ENCODE data around the gene MREG. TPM values are rescaled to one million over a fixed set of nuclear protein-coding genes. Genes with fewer than 3 reads are reported as not detected.
"Not testable (repeated sequence)": the region's sequence is repeated elsewhere in the genome, so short reads cannot be mapped to it uniquely, and the experiment has no call there.

Gene MREG
- total RNA-seq, 1 donor from 2014 or later: 11.9 TPM

- H3K27me3 Mint-ChIP-seq (ENCODE audit: low read depth): no peaks in the 10 kb centered on the region
- H3K4me3 Mint-ChIP-seq: peak overlapping the region; percentile 59
- H3K4me1 Mint-ChIP-seq: peaks cover 17% of the 10 kb centered on the region
- no peaks in the 10 kb centered on the region for H3K36me3 Mint-ChIP-seq
- H3K9me3 Mint-ChIP-seq: no peaks in the 10 kb centered on the region
- TF ChIP-seq CTCF (IDR thresholded peaks at IDR 0.05; ENCODE audit: unreplicated experiment): no peak
- H3K27ac Mint-ChIP-seq: no peak overlapping the region
- no peak for DNase-seq (ENCODE audit: low spot score in 2 of 2, unreplicated experiment in 2 of 2)
Measured at GRCh38 chr2:216014006-216014405, 655 bp upstream of the MREG start.

DNA sequence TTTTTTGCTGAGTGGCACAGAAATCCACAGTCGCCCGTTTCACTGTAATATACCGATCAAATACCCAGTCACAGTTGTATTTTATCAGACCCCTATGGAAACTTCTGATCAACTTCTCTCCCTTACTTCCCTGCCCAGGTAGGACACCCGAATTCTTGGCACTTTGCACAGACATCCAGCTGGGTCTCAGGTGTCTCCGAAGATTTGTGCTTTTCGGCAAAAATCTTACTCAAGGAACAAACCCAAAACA is 596 bp downstream of the MREG start:
- no peak for DNase-seq (ENCODE audit: low spot score in 2 of 2, unreplicated experiment in 2 of 2)
- Mint-ChIP-seq H3K36me3 (no peaks in the 10 kb centered on the region), H3K27ac (peak overlapping the region; percentile 89), H3K9me3 (no peaks in the 10 kb centered on the region), H3K4me1 (peaks cover 17% of the 10 kb centered on the region), H3K4me3 (peak overlapping the region; percentile 90), H3K27me3 (ENCODE audit: low read depth) (no peaks in the 10 kb centered on the region)
- no peak for TF ChIP-seq CTCF (IDR thresholded peaks at IDR 0.05; ENCODE audit: unreplicated experiment)

DNA sequence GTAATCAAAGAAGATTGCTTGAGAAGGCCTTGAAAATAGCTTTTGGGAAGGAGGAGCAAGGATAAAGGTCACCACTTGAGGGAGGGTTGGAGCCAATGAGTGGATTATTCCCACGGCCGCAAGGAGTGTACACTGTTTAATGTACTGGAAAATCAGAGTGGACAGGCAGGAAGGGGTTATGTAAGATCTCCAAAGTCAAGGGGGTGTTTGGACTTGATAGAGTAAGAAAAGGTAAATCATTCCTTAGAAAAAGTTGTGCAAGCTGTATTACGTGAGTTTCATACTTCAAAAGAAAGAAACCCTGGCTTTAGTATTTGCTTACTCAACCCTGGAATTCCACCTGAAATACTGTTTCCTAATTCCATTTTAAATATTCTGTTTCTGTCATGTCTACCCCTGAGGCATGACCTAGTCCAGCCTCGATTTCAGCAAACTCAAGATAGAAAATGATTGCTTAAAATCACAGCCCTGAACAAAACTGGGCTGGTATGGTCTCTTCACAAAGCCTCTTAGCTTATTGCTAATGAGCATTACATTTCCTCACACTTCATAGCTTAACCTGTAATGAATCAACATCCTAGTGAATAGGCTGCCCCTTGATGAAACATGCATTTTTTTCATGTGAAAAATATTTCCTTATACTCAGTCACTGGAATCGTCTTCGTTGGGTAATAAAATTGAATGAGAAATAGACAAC is 1.1 kb downstream of the MREG start:
- H3K4me1 Mint-ChIP-seq: peaks cover 17% of the 10 kb centered on the region
- no peaks in the 10 kb centered on the region for H3K36me3 Mint-ChIP-seq
- no peak for TF ChIP-seq CTCF (IDR thresholded peaks at IDR 0.05; ENCODE audit: unreplicated experiment)
- H3K27ac Mint-ChIP-seq: peak overlapping the region; percentile 89
- H3K9me3 Mint-ChIP-seq: no peaks in the 10 kb centered on the region
- H3K27me3 Mint-ChIP-seq (ENCODE audit: low read depth): no peaks in the 10 kb centered on the region
- no peak for DNase-seq (ENCODE audit: low spot score in 2 of 2, unreplicated experiment in 2 of 2)
- peak overlapping the region; percentile 90 for H3K4me3 Mint-ChIP-seq

- not testable (repeated sequence) for H3K27ac Mint-ChIP-seq; H3K36me3 Mint-ChIP-seq; H3K27me3 Mint-ChIP-seq (ENCODE audit: low read depth); H3K4me3 Mint-ChIP-seq; DNase-seq (ENCODE audit: low spot score in 2 of 2, unreplicated experiment in 2 of 2); H3K9me3 Mint-ChIP-seq
- H3K4me1 Mint-ChIP-seq: peaks cover 20% of the 10 kb centered on the region
Measured at GRCh38 chr2:216009215-216009614, 4.1 kb downstream of the MREG start.

DNA sequence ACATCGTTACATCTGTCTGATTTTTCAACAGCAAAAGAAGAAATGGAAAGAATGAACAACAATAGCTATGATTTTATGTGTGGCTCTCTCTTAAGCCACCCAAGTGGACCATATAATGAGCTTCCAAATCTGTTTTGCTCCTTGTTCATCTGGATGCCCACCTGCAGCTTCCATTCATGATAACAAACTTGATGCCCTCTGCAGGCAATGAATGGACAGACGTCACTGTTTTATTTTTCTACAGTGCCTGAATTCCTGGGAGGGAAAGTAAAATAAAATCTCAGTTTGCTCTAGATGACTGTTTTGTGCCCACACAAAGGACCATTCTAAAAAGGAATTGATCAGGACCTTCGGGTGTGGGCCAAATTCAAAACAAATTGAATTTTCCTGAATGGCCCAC is 5.0 kb downstream of the MREG start:
- Mint-ChIP-seq H3K4me3 (no peak overlapping the region), H3K27ac (no peak overlapping the region), H3K4me1 (peaks cover 17% of the 10 kb centered on the region)

DNA sequence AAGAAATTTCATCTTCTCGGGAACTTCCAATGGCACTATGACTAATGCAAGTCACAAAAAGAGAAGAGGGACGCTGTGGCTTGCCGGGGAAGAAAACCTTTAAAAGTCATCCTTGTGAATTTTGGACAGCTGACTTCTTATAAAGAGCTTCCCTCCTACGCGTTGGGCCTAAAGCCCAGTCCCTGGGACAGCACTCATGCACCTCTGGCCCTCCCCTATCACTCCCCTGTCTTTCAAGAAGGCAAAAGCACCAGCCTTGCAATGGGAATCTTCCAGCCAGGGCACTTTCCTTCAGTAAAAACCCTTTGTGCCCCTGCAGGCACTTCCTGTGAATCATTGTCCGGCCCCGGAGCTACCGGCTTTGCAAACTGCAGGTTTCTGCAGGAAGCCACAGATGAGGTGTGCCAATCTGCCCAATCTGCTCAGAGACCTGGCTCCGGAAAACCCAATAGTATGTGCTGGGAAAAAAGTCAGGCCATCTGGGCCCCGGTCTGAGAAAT is 7.1 kb downstream of the MREG start:
- H3K36me3 Mint-ChIP-seq: no peaks in the 10 kb centered on the region
- no peak overlapping the region for H3K4me3 Mint-ChIP-seq
- TF ChIP-seq CTCF (IDR thresholded peaks at IDR 0.05; ENCODE audit: unreplicated experiment): no peak
- no peaks in the 10 kb centered on the region for H3K27me3 Mint-ChIP-seq (ENCODE audit: low read depth)
- no peaks in the 10 kb centered on the region for H3K9me3 Mint-ChIP-seq
- no peak overlapping the region for H3K27ac Mint-ChIP-seq
- peaks cover 11% of the 10 kb centered on the region for H3K4me1 Mint-ChIP-seq
- DNase-seq (ENCODE audit: low spot score in 2 of 2, unreplicated experiment in 2 of 2): no peak

More for the DNA sequence above, 5.0 kb downstream of the MREG start:
- DNase-seq (ENCODE audit: low spot score in 2 of 2, unreplicated experiment in 2 of 2): no peak
- no peaks in the 10 kb centered on the region for H3K36me3 Mint-ChIP-seq
- no peaks in the 10 kb centered on the region for H3K9me3 Mint-ChIP-seq
- H3K27me3 Mint-ChIP-seq (ENCODE audit: low read depth): no peaks in the 10 kb centered on the region
- TF ChIP-seq CTCF (IDR thresholded peaks at IDR 0.05; ENCODE audit: unreplicated experiment): no peak

All from mesothelial cell of epicardium (in vitro differentiated cells).